Keratinocyte (primary cell): ENCODE measurements around the gene BBS9. TPM values are rescaled to one million over a fixed set of nuclear protein-coding genes. Genes with fewer than 3 reads are reported as not detected.

Source experiments
- DNase-seq: peaks from one replicate; pipeline ENCODE4 v3.0.0-alpha.2; 2011; ENCODE audit warnings: low read depth, missing footprints, low spot score
- FAIRE-seq: peaks from 2 replicates; lab custom pipeline; 2011; peaks lifted over from hg19 to GRCh38; lab: Jason Lieb, UNC
- H2AFZ ChIP-seq: 2 replicates; pipeline ENCODE4 v1.6.0; 2012; ENCODE audit warnings: low read length, control low read depth, inconsistent platforms; ENCODE audit not compliant: control insufficient read depth
- H3K27ac ChIP-seq: 2 replicates; pipeline ENCODE4 v1.5.1; 2011; ENCODE audit warnings: low read length; ENCODE audit not compliant: control insufficient read depth, insufficient read depth
- H3K27me3 ChIP-seq: 3 replicates; pipeline ENCODE4 v1.6.0; 2011; ENCODE audit warnings: low read length; ENCODE audit not compliant: control insufficient read depth, insufficient read depth; ENCODE audit errors: extremely low read depth
- H3K36me3 ChIP-seq, 2 experiments: 2 replicates in 1 of 2; 3 replicates in 1 of 2; pipeline ENCODE4 v1.5.1; 2011; ENCODE audit warnings: low read length in 2 of 2, mild to moderate bottlenecking in 1 of 2; ENCODE audit not compliant: control insufficient read depth in 2 of 2, insufficient read depth in 2 of 2; ENCODE audit errors: extremely low read depth in 1 of 2
- H3K4me1 ChIP-seq: 3 replicates; pipeline ENCODE4 v1.5.1; 2011; ENCODE audit warnings: low read length; ENCODE audit not compliant: control insufficient read depth, insufficient read depth; ENCODE audit errors: extremely low read depth
- H3K4me2 ChIP-seq: 3 replicates; pipeline ENCODE4 v1.6.0; 2011; ENCODE audit warnings: low read depth, low read length; ENCODE audit not compliant: control insufficient read depth, insufficient read depth; ENCODE audit errors: extremely low read depth
- H3K4me3 ChIP-seq, 3 experiments: fragments of 200-600 bp in 1 of 3; sonication (generic) in 1 of 3; 2 replicates in 2 of 3; 3 replicates in 1 of 3; pipeline ENCODE4 v1.5.1; 2011 to 2016; ENCODE audit warnings: low read length in 3 of 3, mild to moderate bottlenecking in 3 of 3, control low read depth in 2 of 3, inconsistent platforms in 1 of 3, low read depth in 1 of 3, mixed read lengths in 1 of 3, mixed run types in 1 of 3, moderate library complexity in 1 of 3; ENCODE audit not compliant: control insufficient read depth in 2 of 3, insufficient read depth in 2 of 3; ENCODE audit errors: extremely low read depth in 1 of 3
- H3K79me2 ChIP-seq: 2 replicates; pipeline ENCODE4 v1.6.0; 2012; ENCODE audit warnings: low read length; ENCODE audit not compliant: control insufficient read depth, insufficient read depth
- H3K9ac ChIP-seq: 3 replicates; pipeline ENCODE4 v1.6.0; 2011; ENCODE audit warnings: low read length; ENCODE audit not compliant: control insufficient read depth, insufficient read depth; ENCODE audit errors: extremely low read depth
- H3K9me1 ChIP-seq: 3 replicates; pipeline ENCODE4 v1.6.0; 2011; ENCODE audit warnings: low read length; ENCODE audit not compliant: control insufficient read depth, insufficient read depth; ENCODE audit errors: extremely low read depth
- H3K9me3 ChIP-seq: 2 replicates; pipeline ENCODE4 v1.5.1; 2012; ENCODE audit warnings: low read depth, low read length; ENCODE audit not compliant: control insufficient read depth
- H4K20me1 ChIP-seq: 3 replicates; pipeline ENCODE4 v1.6.0; 2011; ENCODE audit warnings: low read length; ENCODE audit not compliant: control insufficient read depth, insufficient read depth; ENCODE audit errors: extremely low read depth
- EZH2 ChIP-seq: IDR thresholded peaks from one replicate; pipeline ENCODE4 v1.6.1; 2012; ENCODE audit warnings: inconsistent platforms, mild to moderate bottlenecking, low read length, moderate library complexity
- dilution Hi-C: fragments of 300-500 bp; cut with MboI; formaldehyde crosslinking; loops from one replicate; pipeline ENCODE4 v1.7.0; 2020; ENCODE audit warnings: low sequenced_read_pairs; ENCODE audit not compliant: extremely low pct_ligation_motif_present
- polyA plus RNA-seq, 5 experiments: library from polyadenylated mRNA; depleted of rRNA in 3 of 5; stranded (reverse) in 3 of 5; stranded (forward) in 1 of 5; unstranded in 1 of 5; fragments of >200 nt; gene quantifications; 1 replicate in 1 of 5; 2 replicates in 3 of 5; 3 replicates in 1 of 5; pipeline versions ENCODE4 v1.2.1 to v1.2.3, GENCODE V29; 2011 to 2012; ENCODE audit warnings: missing spikeins in 2 of 5, low read depth in 1 of 5, low replicate concordance in 1 of 5
- TF ChIP-seq, protein P1 (sequence below), 3 experiments: IDR thresholded peaks in 1 of 3; conservative IDR thresholded peaks in 1 of 3; optimal IDR thresholded peaks in 1 of 3; 2 replicates in 2 of 3; 3 replicates in 1 of 3; pipeline versions ENCODE3 to v1.5.1; 2011; ENCODE audit warnings: low read length in 3 of 3, mild to moderate bottlenecking in 3 of 3, moderate library complexity in 2 of 3, control low read depth in 1 of 3, inconsistent platforms in 1 of 3; ENCODE audit not compliant: insufficient read depth in 2 of 3; ENCODE audit errors: extremely low read depth in 1 of 3

The BBS9 gene
- polyA plus RNA-seq, 1 donor (not counting 4 experiments of a cell fraction or from before 2014, with no cell fraction given), result 7.6 TPM

DNA sequence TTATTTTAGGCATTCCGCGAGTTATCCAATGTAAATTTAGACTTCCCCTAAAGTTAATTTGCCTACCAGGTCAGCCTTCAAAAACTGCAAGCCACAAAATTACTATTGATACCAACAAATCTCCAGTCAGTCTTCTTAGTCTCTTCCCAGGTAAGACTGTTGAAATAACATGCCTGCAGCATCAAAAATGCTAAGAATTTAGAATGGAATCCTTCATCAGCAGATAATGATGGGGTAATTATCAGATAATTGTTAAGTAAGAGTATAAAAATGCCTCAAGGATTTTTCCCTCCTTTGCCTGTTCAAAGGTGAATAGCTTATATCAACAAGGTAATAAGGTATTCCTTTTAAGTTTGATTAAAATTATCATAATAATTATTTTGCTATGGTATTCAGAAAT is 228.5 kb downstream of the BBS9 start:
- Histone ChIP-seq H3K36me3 (no peaks in the 10 kb centered on the region), H3K9ac (no peak overlapping the region), H4K20me1 (no peaks in the 10 kb centered on the region), H3K27me3 (no peaks in the 10 kb centered on the region), H3K9me3 (no peaks in the 10 kb centered on the region), H3K4me3 (no peak overlapping the region), H3K9me1 (no peaks in the 10 kb centered on the region), H3K4me2 (no peak overlapping the region), H3K27ac (no peak overlapping the region), H3K4me1 (no peaks in the 10 kb centered on the region), H3K79me2 (no peaks in the 10 kb centered on the region), H2AFZ (no peak overlapping the region)
- DNase-seq, result no peak
- FAIRE-seq, result no peak
- no peak for TF ChIP-seq EZH2
- dilution Hi-C loops, result no loop called here

DNA sequence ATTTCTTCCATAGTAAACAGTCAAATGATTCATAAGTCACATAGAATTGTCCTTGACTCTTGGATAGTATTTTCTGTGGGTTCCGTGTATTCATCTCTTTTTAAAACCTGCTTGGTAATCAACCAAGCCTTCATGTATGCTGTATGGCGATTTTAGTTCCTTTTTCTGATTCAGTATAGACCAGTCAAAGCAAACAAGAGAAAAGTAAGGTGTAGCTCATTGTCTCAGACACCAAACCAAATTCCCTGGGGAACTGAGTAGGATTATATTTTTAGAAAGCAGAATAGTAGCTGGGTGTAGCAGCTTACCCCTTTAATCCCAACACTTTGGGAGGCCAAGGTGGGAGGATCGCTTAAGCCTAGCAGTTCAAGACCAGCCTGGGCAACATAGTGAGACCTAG is 240.5 kb downstream of the BBS9 start:
- Histone ChIP-seq H3K36me3 (no peaks in the 10 kb centered on the region), H3K9me1 (no peaks in the 10 kb centered on the region), H3K4me3 (no peak overlapping the region), H4K20me1 (no peaks in the 10 kb centered on the region), H3K79me2 (no peaks in the 10 kb centered on the region), H3K27me3 (no peaks in the 10 kb centered on the region), H3K4me1 (no peaks in the 10 kb centered on the region), H3K27ac (no peak overlapping the region), H3K9me3 (no peaks in the 10 kb centered on the region), H3K4me2 (no peak overlapping the region), H2AFZ (no peak overlapping the region), H3K9ac (no peak overlapping the region)
- no peak for DNase-seq
- dilution Hi-C loops, result no loop called here
- no peak for FAIRE-seq
- TF ChIP-seq, protein P1, sequence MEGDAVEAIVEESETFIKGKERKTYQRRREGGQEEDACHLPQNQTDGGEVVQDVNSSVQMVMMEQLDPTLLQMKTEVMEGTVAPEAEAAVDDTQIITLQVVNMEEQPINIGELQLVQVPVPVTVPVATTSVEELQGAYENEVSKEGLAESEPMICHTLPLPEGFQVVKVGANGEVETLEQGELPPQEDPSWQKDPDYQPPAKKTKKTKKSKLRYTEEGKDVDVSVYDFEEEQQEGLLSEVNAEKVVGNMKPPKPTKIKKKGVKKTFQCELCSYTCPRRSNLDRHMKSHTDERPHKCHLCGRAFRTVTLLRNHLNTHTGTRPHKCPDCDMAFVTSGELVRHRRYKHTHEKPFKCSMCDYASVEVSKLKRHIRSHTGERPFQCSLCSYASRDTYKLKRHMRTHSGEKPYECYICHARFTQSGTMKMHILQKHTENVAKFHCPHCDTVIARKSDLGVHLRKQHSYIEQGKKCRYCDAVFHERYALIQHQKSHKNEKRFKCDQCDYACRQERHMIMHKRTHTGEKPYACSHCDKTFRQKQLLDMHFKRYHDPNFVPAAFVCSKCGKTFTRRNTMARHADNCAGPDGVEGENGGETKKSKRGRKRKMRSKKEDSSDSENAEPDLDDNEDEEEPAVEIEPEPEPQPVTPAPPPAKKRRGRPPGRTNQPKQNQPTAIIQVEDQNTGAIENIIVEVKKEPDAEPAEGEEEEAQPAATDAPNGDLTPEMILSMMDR (optimal IDR thresholded peaks at IDR 0.05 in 1 of 3, IDR thresholded peaks at IDR 0.05 in 1 of 3, conservative IDR thresholded peaks at IDR 0.05 in 1 of 3; ENCODE audit: extremely low read depth in 1 of 3, insufficient read depth in 2 of 3, low read length in 3 of 3), result no peak
- no peak for TF ChIP-seq EZH2

DNA sequence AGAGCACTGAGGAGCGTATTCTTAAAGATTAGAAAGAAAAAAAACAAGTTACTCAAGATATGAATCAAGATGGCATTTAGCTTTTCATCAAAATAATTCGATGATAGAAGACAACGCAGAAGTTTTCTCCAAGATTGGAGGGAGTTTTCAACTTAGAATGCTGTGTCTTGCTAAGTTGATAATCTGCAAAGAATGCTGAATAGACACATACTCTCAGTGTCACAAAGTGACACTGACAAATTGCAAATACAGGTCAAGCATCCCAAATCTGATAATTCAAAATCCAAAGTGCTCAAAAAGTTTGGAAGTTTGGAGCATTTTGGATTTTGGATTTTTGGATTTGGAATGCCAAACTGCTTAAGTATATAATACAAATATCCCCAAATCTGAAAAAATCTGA is 243.8 kb downstream of the BBS9 start:
- Histone ChIP-seq H3K4me2 (no peak overlapping the region), H3K79me2 (no peaks in the 10 kb centered on the region), H3K9ac (no peak overlapping the region), H3K4me1 (no peaks in the 10 kb centered on the region), H3K9me1 (no peaks in the 10 kb centered on the region), H3K4me3 (no peak overlapping the region), H3K9me3 (no peaks in the 10 kb centered on the region), H3K27ac (no peak overlapping the region), H4K20me1 (no peaks in the 10 kb centered on the region), H2AFZ (no peak overlapping the region), H3K36me3 (no peaks in the 10 kb centered on the region), H3K27me3 (no peaks in the 10 kb centered on the region)
- TF ChIP-seq, protein P1 (optimal IDR thresholded peaks at IDR 0.05 in 1 of 3, IDR thresholded peaks at IDR 0.05 in 1 of 3, conservative IDR thresholded peaks at IDR 0.05 in 1 of 3; ENCODE audit: extremely low read depth in 1 of 3, insufficient read depth in 2 of 3, low read length in 3 of 3), result no peak
- TF ChIP-seq EZH2, result no peak
- no peak for FAIRE-seq
- dilution Hi-C loops, result no loop called here
- DNase-seq, result no peak
